ENCODE data around the gene ARHGAP10. TPM values are rescaled to one million over a fixed set of nuclear protein-coding genes. Genes with fewer than 3 reads are reported as not detected.
A peak's percentile ranks its signal among the peaks of the same experiment; 100 is the strongest.

Gene ARHGAP10
- total and polyA plus RNA-seq, 2 donors (not counting 1 experiment from before 2014, with no cell fraction given) = 0.10 to 0.34 TPM

- TF ChIP-seq EZH2 (IDR thresholded peaks at IDR 0.05; ENCODE audit: borderline replicate concordance, insufficient read depth, low read depth, low read length, poor library complexity, severe bottlenecking) (no peak), CTCF (IDR thresholded peaks at IDR 0.05) (peak; percentile 100)
- Histone ChIP-seq H3K36me3 (replicated peaks in 1 of 2; ENCODE audit: control extremely low read depth in 1 of 2, control insufficient read depth in 1 of 2, extremely low read depth in 1 of 2, insufficient read depth in 2 of 2, low read length in 1 of 2) (no peaks in the 10 kb centered on the region), H3K4me1 (ENCODE audit: control insufficient read depth in 2 of 2, insufficient read depth in 2 of 2, low read length in 2 of 2) (no peaks in the 10 kb centered on the region), H3K9ac (ENCODE audit: low read length) (no peak overlapping the region), H3K27ac (ENCODE audit: low read length in 2 of 2) (no peak overlapping the region), H2AFZ (ENCODE audit: insufficient read depth, low read depth, low read length, poor library complexity, severe bottlenecking) (no peak overlapping the region), H3K4me3 (ENCODE audit: control extremely low read depth in 1 of 5, extremely low read depth in 1 of 5, insufficient read depth in 1 of 5, low read depth in 2 of 5, low read length in 4 of 5) (no peak overlapping the region), H4K20me1 (ENCODE audit: control insufficient read depth, insufficient read depth, low read length, poor library complexity, severe bottlenecking) (no peaks in the 10 kb centered on the region), H3K9me3 (ENCODE audit: control extremely low read depth in 1 of 3, control insufficient read depth in 2 of 3, insufficient read depth in 1 of 3, low read length in 2 of 3) (no peaks in the 10 kb centered on the region), H3K27me3 (replicated peaks in 1 of 4; ENCODE audit: control extremely low read depth in 1 of 4, control insufficient read depth in 3 of 4, insufficient read depth in 4 of 4, low read length in 3 of 4) (no peaks in the 10 kb centered on the region), H3K79me2 (ENCODE audit: control insufficient read depth, insufficient read depth, low read length) (no peaks in the 10 kb centered on the region), H3K4me2 (replicated peaks; ENCODE audit: low read depth, low read length, poor library complexity, severe bottlenecking) (no peak overlapping the region)
- no peaks in the 10 kb centered on the region for H3K4me1 Mint-ChIP-seq
- ATAC-seq (ENCODE audit: low read depth) (peak; percentile 95), DNase-seq (peak; percentile 84)
- H3K27ac Mint-ChIP-seq = no peak overlapping the region
- WGBS (ENCODE audit: insufficient coverage) = no CpG with 5 or more reads among the region's 2 CpGs
- H3K9me3 Mint-ChIP-seq (ENCODE audit: insufficient read depth) = no peaks in the 10 kb centered on the region
- H3K4me3 Mint-ChIP-seq = no peak overlapping the region
- ChIA-PET CTCF (interaction anchor here (0.6 to 4.1 kb wide), 37 partner anchors 10 to 848 kb away, joined by 3 to 48 read pairs (median 4); partner anchors contain the start of gene TMEM184C), POLR2A (no interaction called here)
- intact Hi-C loops (cut with micrococcal nuclease) = loop anchor here (2.0 to 5.0 kb wide), 2 partner anchors 348 to 1524 kb away; no protein-coding TSS in a partner anchor
- H3K27me3 Mint-ChIP-seq = peaks cover 2% of the 10 kb centered on the region
These were observed 134.8 kb downstream of the ARHGAP10 start for GRCh38 chr4:147866532-147867271.

- CTCF ChIA-PET = interaction anchor here (7.1 kb wide), 1 partner anchor 8 kb away, joined by 48 read pairs; no protein-coding TSS in a partner anchor
- no peak overlapping the region for H3K4me2 ChIP-seq (replicated peaks; ENCODE audit: low read depth, low read length, poor library complexity, severe bottlenecking)
- intact Hi-C loops (cut with micrococcal nuclease) = no loop called here
These were observed 142.2 kb downstream of the ARHGAP10 start for GRCh38 chr4:147874109-147874508.

More at GRCh38 chr4:147874109-147874508, 142.2 kb downstream of the ARHGAP10 start:
- H3K27me3 Mint-ChIP-seq = peaks cover under 1% of the 10 kb centered on the region
- H3K27ac Mint-ChIP-seq = no peak overlapping the region
- no peak for DNase-seq
- ATAC-seq (ENCODE audit: low read depth) = no peak
- H3K4me3 Mint-ChIP-seq = no peak overlapping the region
- no peaks in the 10 kb centered on the region for H3K79me2 ChIP-seq (ENCODE audit: control insufficient read depth, insufficient read depth, low read length)
- no peak overlapping the region for H3K9ac ChIP-seq (ENCODE audit: low read length)
- H3K4me3 ChIP-seq (ENCODE audit: control extremely low read depth in 1 of 5, extremely low read depth in 1 of 5, insufficient read depth in 1 of 5, low read depth in 2 of 5, low read length in 4 of 5) = no peak overlapping the region
- no peaks in the 10 kb centered on the region for H3K4me1 Mint-ChIP-seq
- H4K20me1 ChIP-seq (ENCODE audit: control insufficient read depth, insufficient read depth, low read length, poor library complexity, severe bottlenecking) = no peaks in the 10 kb centered on the region
- WGBS (ENCODE audit: insufficient coverage) = no CpG with 5 or more reads among the region's 5 CpGs
- no peaks in the 10 kb centered on the region for H3K36me3 ChIP-seq (replicated peaks in 1 of 2; ENCODE audit: control extremely low read depth in 1 of 2, control insufficient read depth in 1 of 2, extremely low read depth in 1 of 2, insufficient read depth in 2 of 2, low read length in 1 of 2)
- no peaks in the 10 kb centered on the region for H3K27me3 ChIP-seq (replicated peaks in 1 of 4; ENCODE audit: control extremely low read depth in 1 of 4, control insufficient read depth in 3 of 4, insufficient read depth in 4 of 4, low read length in 3 of 4)
- no peaks in the 10 kb centered on the region for H3K4me1 ChIP-seq (ENCODE audit: control insufficient read depth in 2 of 2, insufficient read depth in 2 of 2, low read length in 2 of 2)
- TF ChIP-seq CTCF (IDR thresholded peaks at IDR 0.05) (no peak), EZH2 (IDR thresholded peaks at IDR 0.05; ENCODE audit: borderline replicate concordance, insufficient read depth, low read depth, low read length, poor library complexity, severe bottlenecking) (no peak)
- no peak overlapping the region for H3K27ac ChIP-seq (ENCODE audit: low read length in 2 of 2)
- POLR2A ChIA-PET = no interaction called here
- no peak overlapping the region for H2AFZ ChIP-seq (ENCODE audit: insufficient read depth, low read depth, low read length, poor library complexity, severe bottlenecking)
- no peaks in the 10 kb centered on the region for H3K9me3 Mint-ChIP-seq (ENCODE audit: insufficient read depth)
- no peaks in the 10 kb centered on the region for H3K9me3 ChIP-seq (ENCODE audit: control extremely low read depth in 1 of 3, control insufficient read depth in 2 of 3, insufficient read depth in 1 of 3, low read length in 2 of 3)

Data from B cell (primary cell).